Peyer's patch (tissue), 4 donors: Measurements from ENCODE around the gene PARD3B.

Source experiments
- CTCF ChIP-seq, 6 experiments: fragments of 450-650 bp in 4 of 6; fragments of 200-600 bp in 2 of 6; sonication (generic) in 1 of 6; IDR thresholded peaks; one replicate each; pipeline ENCODE4 v1.5.1; 2017 to 2019; ENCODE audit warnings: antibody characterized with exemption in 6 of 6, mild to moderate bottlenecking in 3 of 6, moderate library complexity in 1 of 6
- POLR2A ChIP-seq, 2 donors: fragments of 450-650 bp; IDR thresholded peaks; one replicate each; pipeline ENCODE4 v1.5.1; 2017; ENCODE audit warnings: antibody characterized with exemption in 2 of 2, mild to moderate bottlenecking in 2 of 2, moderate library complexity in 2 of 2

- TF ChIP-seq CTCF (IDR thresholded peaks at IDR 0.05): no peak
- TF ChIP-seq POLR2A (IDR thresholded peaks at IDR 0.05): no peak
These were observed 46.0 kb downstream of the PARD3B start for GRCh38 chr2:204591225-204591624.
